ENCODE results near the gene RCAN2.

The RCAN2 gene

DNA sequence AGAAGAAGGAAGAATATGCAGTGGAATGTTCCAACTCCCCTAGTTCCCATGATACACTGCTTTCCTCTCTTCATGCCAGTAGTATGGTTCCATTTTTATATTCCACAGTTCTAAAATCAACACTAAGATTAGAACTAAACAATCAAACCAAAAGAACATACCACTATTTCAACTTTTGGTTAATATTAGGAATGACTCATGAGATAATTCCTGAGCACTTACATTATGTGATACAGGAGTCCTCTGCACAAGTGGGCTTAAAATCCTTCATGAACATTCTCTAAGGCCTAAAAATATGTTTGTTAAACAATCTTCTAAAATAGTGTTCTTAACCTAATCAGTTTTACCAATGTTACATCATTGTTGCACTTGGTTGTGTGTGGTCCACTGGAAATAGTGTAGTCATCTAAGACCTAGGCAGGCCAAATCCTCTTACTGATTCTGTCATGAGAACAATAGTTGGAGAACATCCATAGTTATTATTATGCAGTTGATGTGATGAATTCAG lies 30.3 kb upstream of the RCAN2 start:
- TF ChIP-seq CTCF (IDR thresholded peaks at IDR 0.05; ENCODE audit: insufficient read depth, missing control alignments): no peak
- FAIRE-seq: no peak

GRCh38 chr6:46517202-46517601 lies 26.0 kb upstream of the RCAN2 start:
- TF ChIP-seq CTCF (IDR thresholded peaks at IDR 0.05; ENCODE audit: insufficient read depth, missing control alignments): no peak
- no peak for FAIRE-seq
- no peak for DNase-seq (ENCODE audit: insufficient read length, low spot score)

More for the DNA sequence above, 30.3 kb upstream of the RCAN2 start:
- no peak for DNase-seq (ENCODE audit: insufficient read length, low spot score)

- no peak for FAIRE-seq
- DNase-seq (ENCODE audit: insufficient read length, low spot score): no peak
- no peak for TF ChIP-seq CTCF (IDR thresholded peaks at IDR 0.05; ENCODE audit: insufficient read depth, missing control alignments)
Observed at GRCh38 chr6:46513533-46513932, 22.3 kb upstream of the RCAN2 start.

- no peak for DNase-seq (ENCODE audit: insufficient read length, low spot score)
- FAIRE-seq: no peak
- no peak for TF ChIP-seq CTCF (IDR thresholded peaks at IDR 0.05; ENCODE audit: insufficient read depth, missing control alignments)
Observed at GRCh38 chr6:46511320-46511719, 20.1 kb upstream of the RCAN2 start.

DNA sequence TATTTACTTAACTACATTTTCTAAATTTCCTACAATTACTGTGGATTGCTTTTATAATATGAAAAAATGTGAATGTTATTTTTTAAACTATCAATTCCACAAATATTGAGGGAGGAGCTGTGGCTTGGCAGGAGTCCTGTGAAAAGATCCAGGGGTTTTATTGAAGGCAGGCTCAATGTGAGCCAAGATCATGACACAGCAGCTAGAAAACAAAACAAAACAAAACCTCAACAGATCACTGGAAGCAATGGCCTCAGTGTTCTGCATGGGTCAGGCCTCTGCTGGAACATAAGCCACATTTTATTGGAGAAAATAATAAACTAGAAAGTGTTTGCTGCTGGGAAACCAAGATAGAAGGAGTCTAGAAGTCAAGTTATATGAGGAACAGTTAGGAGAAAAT lies 19.4 kb upstream of the RCAN2 start:
- FAIRE-seq (no peak), DNase-seq (ENCODE audit: insufficient read length, low spot score) (no peak)
- no peak for TF ChIP-seq CTCF (IDR thresholded peaks at IDR 0.05; ENCODE audit: insufficient read depth, missing control alignments)

- TF ChIP-seq CTCF (IDR thresholded peaks at IDR 0.05; ENCODE audit: insufficient read depth, missing control alignments): no peak
- FAIRE-seq: no peak
- no peak for DNase-seq (ENCODE audit: insufficient read length, low spot score)
Observed at GRCh38 chr6:46509981-46510510, 18.8 kb upstream of the RCAN2 start.

DNA sequence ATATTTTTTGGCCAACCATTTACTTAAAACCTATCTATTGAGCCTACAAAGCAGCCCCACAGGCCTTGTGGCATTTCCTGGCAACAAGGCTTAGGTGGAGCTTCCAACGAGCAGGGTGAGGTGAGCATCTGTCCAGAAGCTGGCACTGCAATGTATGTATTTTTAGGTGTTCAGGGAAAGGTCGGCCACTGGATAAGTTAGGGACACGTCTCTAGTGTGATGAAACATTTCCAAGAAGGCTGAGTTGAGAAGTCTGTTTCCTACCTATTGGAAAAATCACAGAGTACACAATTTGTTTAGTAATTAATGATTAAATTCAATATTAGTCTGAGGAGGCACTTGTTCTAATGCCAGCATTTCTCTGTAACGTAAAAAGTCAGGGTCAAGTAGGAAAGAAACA lies 17.8 kb upstream of the RCAN2 start:
- no peak for DNase-seq (ENCODE audit: insufficient read length, low spot score)
- no peak for FAIRE-seq
- TF ChIP-seq CTCF (IDR thresholded peaks at IDR 0.05; ENCODE audit: insufficient read depth, missing control alignments): no peak
